ENCODE data around the gene GJB3.
A peak's percentile ranks its signal among the peaks of the same experiment; 100 is the strongest.

DNA sequence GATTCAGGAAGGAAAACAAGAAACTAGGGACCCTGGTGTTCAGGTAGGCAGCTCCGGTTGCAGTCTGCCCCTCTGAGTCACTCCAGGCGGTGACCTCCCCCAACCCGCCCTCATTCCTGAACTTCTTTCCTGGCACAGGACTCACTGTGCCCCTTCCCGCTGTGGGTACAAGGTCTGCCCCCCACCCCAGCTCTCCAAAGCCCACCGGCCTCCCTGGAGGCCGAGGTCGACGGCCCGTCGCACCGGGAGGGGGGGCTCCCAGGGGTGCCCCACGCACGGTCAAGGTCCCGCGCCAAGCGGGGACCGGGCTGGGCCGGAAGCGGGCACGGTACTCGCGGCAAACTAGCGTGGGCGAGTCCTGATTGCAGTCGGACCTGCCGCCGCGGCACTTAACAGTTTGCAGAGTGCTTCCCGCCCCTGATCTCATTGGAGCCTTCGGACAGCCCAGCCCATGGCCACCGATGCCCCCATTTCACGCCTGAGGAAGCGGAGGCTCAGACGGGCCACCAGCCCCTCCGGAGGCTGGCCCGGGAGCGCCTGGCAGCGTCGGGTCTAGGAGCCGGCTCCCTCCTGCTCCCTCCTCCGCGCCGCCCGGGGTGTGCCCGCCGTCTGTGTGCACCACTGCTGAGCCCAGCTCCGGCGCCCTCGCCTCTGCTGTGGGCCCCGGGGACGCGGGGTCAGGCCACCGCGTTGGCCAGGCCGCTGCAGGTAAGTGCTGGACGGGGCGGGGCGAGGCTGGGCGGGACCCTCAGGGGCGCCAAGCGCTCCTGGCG lies at the start of gene GJB3:
- TF ChIP-seq EZH2 (IDR thresholded peaks at IDR 0.05; ENCODE audit: insufficient read depth, poor library complexity, severe bottlenecking), result peak; percentile 51
- TF ChIP-seq EZH2phosphoT487 (IDR thresholded peaks at IDR 0.05; ENCODE audit: insufficient read depth, low read depth), result no peak

All from GM23248 (cell line).